Central memory CD4-positive, alpha-beta T cell (primary cell): ENCODE data around the gene PPP2R3B.
"Not testable (repeated sequence)": the region's sequence is repeated elsewhere in the genome, so short reads cannot be mapped to it uniquely, and the experiment has no call there.

ENCODE experiments used
- DNase-seq: peaks from one replicate; pipeline ENCODE4 v3.0.0; 2022
- total RNA-seq, 3 experiments: gene quantifications; one replicate each; lab custom pipeline; 2026; lab: John Stamatoyannopoulos, UW

PPP2R3B gene
- 17.8 to 39.4 (median 33.7) reads per million in 3 experiments for total RNA-seq

- DNase-seq, result peak; percentile 99
Measured at GRCh38 chrX:386768-387575, at the start of gene PPP2R3B. Gene PPP2R3B (minus strand): TSS chrX:386907. CDS start chrX:386691, 216 bp downstream.

GRCh38 chrX:435536-436122 lies 48.9 kb upstream of the PPP2R3B start:
- no peak for DNase-seq

GRCh38 chrX:434946-435345 lies 48.2 kb upstream of the PPP2R3B start:
- no peak for DNase-seq

- no peak for DNase-seq
Measured at GRCh38 chrX:433771-434170, 47.1 kb upstream of the PPP2R3B start.

- not testable (repeated sequence) for DNase-seq
Measured at GRCh38 chrX:432666-433065, 46.0 kb upstream of the PPP2R3B start.

GRCh38 chrX:431492-432111 lies 44.9 kb upstream of the PPP2R3B start:
- DNase-seq, result no peak

GRCh38 chrX:431056-431455 lies 44.3 kb upstream of the PPP2R3B start:
- no peak for DNase-seq

GRCh38 chrX:429266-429825 lies 42.6 kb upstream of the PPP2R3B start:
- DNase-seq, result no peak

- no peak for DNase-seq
Measured at GRCh38 chrX:427812-428725, 41.4 kb upstream of the PPP2R3B start.

GRCh38 chrX:426881-427280 lies 40.2 kb upstream of the PPP2R3B start:
- no peak for DNase-seq

GRCh38 chrX:425056-425455 lies 38.3 kb upstream of the PPP2R3B start:
- no peak for DNase-seq

- no peak for DNase-seq
Measured at GRCh38 chrX:421646-422391, 35.1 kb upstream of the PPP2R3B start.

GRCh38 chrX:420496-421223 lies 34.0 kb upstream of the PPP2R3B start:
- DNase-seq, result no peak

GRCh38 chrX:418927-419729 lies 32.4 kb upstream of the PPP2R3B start:
- no peak for DNase-seq

- not testable (repeated sequence) for DNase-seq
Measured at GRCh38 chrX:415498-415897, 28.8 kb upstream of the PPP2R3B start.

- DNase-seq, result no peak
Measured at GRCh38 chrX:413322-414201, 26.9 kb upstream of the PPP2R3B start.

GRCh38 chrX:410296-410695 lies 23.6 kb upstream of the PPP2R3B start:
- no peak for DNase-seq

- no peak for DNase-seq
Measured at GRCh38 chrX:405149-405548, 18.4 kb upstream of the PPP2R3B start.

GRCh38 chrX:404656-405055 lies 17.9 kb upstream of the PPP2R3B start:
- no peak for DNase-seq
